ENCODE measurements around the gene TRMT2A. TPM values are rescaled to one million over a fixed set of nuclear protein-coding genes. Genes with fewer than 3 reads are reported as not detected.

The TRMT2A gene
- polyA plus RNA-seq, 1 of the 3 experiments (the other 2 are of a cell fraction) = 54.6 TPM

DNA sequence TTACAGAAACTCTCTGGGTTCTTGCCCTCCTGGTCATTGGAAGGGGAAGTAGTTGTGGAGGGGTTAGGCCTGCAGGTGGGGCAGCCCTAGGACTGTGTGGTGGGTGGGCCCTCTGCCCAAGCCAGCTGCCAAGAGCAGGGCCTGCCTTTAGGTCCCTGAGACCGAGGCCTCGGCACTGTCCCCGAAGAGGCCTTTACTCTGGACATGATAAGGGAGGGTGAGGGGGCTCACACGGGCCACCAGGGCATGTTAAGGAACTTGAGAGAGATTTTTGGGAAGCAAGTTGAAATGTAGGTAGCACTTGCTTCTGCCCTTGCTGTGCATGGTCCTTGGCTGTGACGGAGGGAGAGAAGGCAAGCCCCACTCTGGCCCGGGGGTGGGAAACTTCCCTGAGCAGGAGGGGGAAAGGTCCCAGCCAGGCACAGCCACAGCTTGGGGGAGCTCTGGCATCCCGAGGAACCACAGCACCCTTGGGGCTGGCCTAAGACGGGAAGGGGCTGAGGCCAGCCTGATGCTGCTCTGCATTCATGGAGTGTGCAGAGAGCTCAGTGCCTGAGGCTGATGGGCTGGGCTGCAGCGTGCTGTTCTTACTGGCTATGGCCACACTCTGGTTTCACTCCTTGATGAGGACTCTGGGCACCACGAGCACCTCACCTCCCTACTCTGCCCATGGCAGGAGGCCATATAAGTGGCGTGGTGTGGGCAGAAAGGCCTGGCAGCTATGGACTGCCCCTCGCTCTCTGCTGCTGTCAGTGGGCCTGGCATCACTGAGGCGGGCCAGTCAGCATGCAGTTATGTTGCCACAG is 8.9 kb downstream of the TRMT2A start:
- no peak overlapping the region for H3K4me2 ChIP-seq
- no peak overlapping the region for H3K27ac ChIP-seq (ENCODE audit: low read depth in 2 of 2, low read length in 1 of 2)
- H2AFZ ChIP-seq (ENCODE audit: low read depth) = no peak overlapping the region
- TF ChIP-seq FOXJ3 (CRISPR knock-in tag; IDR thresholded peaks at IDR 0.05) (no peak), GABPA (IDR thresholded peaks at IDR 0.05; ENCODE audit: low read depth) (no peak), RCOR1 (IDR thresholded peaks at IDR 0.05; ENCODE audit: low read length) (no peak), EZH2phosphoT487 (IDR thresholded peaks at IDR 0.05; ENCODE audit: borderline replicate concordance, low read depth) (no peak), NFIC (IDR thresholded peaks at IDR 0.05; ENCODE audit: borderline replicate concordance) (no peak), MXI1 (IDR thresholded peaks at IDR 0.05; ENCODE audit: low read depth, low read length) (no peak)
- TF ChIP-seq, protein P1, sequence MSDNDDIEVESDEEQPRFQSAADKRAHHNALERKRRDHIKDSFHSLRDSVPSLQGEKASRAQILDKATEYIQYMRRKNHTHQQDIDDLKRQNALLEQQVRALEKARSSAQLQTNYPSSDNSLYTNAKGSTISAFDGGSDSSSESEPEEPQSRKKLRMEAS (IDR thresholded peaks at IDR 0.05; ENCODE audit: low read depth) = no peak
- TF ChIP-seq, protein P2, sequence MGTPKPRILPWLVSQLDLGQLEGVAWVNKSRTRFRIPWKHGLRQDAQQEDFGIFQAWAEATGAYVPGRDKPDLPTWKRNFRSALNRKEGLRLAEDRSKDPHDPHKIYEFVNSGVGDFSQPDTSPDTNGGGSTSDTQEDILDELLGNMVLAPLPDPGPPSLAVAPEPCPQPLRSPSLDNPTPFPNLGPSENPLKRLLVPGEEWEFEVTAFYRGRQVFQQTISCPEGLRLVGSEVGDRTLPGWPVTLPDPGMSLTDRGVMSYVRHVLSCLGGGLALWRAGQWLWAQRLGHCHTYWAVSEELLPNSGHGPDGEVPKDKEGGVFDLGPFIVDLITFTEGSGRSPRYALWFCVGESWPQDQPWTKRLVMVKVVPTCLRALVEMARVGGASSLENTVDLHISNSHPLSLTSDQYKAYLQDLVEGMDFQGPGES (IDR thresholded peaks at IDR 0.05; ENCODE audit: low read depth, low read length) = no peak
- TF ChIP-seq, protein P3, sequence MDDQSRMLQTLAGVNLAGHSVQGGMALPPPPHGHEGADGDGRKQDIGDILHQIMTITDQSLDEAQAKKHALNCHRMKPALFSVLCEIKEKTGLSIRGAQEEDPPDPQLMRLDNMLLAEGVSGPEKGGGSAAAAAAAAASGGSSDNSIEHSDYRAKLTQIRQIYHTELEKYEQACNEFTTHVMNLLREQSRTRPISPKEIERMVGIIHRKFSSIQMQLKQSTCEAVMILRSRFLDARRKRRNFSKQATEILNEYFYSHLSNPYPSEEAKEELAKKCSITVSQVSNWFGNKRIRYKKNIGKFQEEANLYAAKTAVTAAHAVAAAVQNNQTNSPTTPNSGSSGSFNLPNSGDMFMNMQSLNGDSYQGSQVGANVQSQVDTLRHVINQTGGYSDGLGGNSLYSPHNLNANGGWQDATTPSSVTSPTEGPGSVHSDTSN (IDR thresholded peaks at IDR 0.05) = no peak
- 80% methylated on average over 6 of the region's 13 CpGs for WGBS (ENCODE audit: low lambda C conversion rate)
- no peaks in the 10 kb centered on the region; a peak in 1 of 4 replicates for H3K4me1 ChIP-seq (ENCODE audit: control insufficient read depth in 1 of 2, insufficient read depth in 2 of 2, low read depth in 1 of 2, low read length in 1 of 2)
- peaks cover 24 to 94% of the 10 kb centered on the region in 2 experiments for H3K36me3 ChIP-seq (replicated peaks in 1 of 2; ENCODE audit: control insufficient read depth in 1 of 2, insufficient read depth in 2 of 2, low read length in 1 of 2)
- no peak overlapping the region for H3K4me3 ChIP-seq (ENCODE audit: low read depth in 2 of 2, low read length in 1 of 2)
- peaks cover 22% of the 10 kb centered on the region for H3K79me2 ChIP-seq (ENCODE audit: insufficient read depth)
- CTCF ChIA-PET = interaction anchor here (0.9 kb wide), 1 partner anchor 21 kb away, joined by 3 read pairs; no protein-coding TSS in a partner anchor
- DNase-seq = no peak
- H3F3A ChIP-seq (replicated peaks; ENCODE audit: insufficient read depth) = peaks cover 16% of the 10 kb centered on the region
- no peaks in the 10 kb centered on the region for H3K27me3 ChIP-seq (ENCODE audit: insufficient read depth)
- peaks cover 22% of the 10 kb centered on the region; the same call in 1 of the 2 replicates for H4K20me1 ChIP-seq (ENCODE audit: insufficient read depth)
- POLR2A ChIA-PET = no interaction called here
- no peak overlapping the region for H3K9ac ChIP-seq
- no peaks in the 10 kb centered on the region for H3K9me2 ChIP-seq
- H3K9me3 ChIP-seq = no peaks in the 10 kb centered on the region

DNA sequence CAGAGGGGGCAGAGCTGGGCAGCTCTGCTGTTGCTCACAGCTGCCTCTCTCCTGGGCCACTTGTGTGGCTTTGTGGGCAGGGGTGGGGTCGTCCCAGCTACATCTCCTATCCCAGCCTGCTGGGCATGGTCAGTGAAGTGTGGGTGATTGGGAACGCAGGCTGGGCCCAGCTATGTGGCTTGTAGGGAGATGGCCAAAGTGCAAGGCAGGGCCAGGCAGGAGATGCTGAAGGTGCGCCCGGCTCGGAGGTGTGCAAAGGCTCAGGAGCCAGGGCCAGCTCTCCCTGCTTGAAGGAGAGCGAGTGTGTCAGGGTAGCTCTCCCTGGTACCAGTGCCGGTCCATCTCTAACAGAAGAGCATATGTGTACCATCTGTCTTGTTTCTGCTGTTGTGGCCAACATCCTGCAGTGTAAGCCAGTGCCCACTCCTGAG is 9.5 kb downstream of the TRMT2A start:
- Histone ChIP-seq H2AFZ (ENCODE audit: low read depth) (no peak overlapping the region), H3K4me1 (ENCODE audit: control insufficient read depth in 1 of 2, insufficient read depth in 2 of 2, low read depth in 1 of 2, low read length in 1 of 2) (no peaks in the 10 kb centered on the region; a peak in 1 of 4 replicates), H3K36me3 (replicated peaks in 1 of 2; ENCODE audit: control insufficient read depth in 1 of 2, insufficient read depth in 2 of 2, low read length in 1 of 2) (peaks cover 30 to 91% of the 10 kb centered on the region in 2 experiments), H3K4me3 (ENCODE audit: low read depth in 2 of 2, low read length in 1 of 2) (no peak overlapping the region), H3K79me2 (ENCODE audit: insufficient read depth) (peaks cover 28% of the 10 kb centered on the region), H3K27ac (ENCODE audit: low read depth in 2 of 2, low read length in 1 of 2) (no peak overlapping the region), H3K9me3 (no peaks in the 10 kb centered on the region), H3K4me2 (no peak overlapping the region), H3K9me2 (no peaks in the 10 kb centered on the region), H3K9ac (no peak overlapping the region), H4K20me1 (ENCODE audit: insufficient read depth) (peaks cover 22% of the 10 kb centered on the region; the same call in 1 of the 2 replicates), H3F3A (replicated peaks; ENCODE audit: insufficient read depth) (peaks cover 16% of the 10 kb centered on the region), H3K27me3 (ENCODE audit: insufficient read depth) (no peaks in the 10 kb centered on the region)
- ChIA-PET CTCF (no interaction called here), POLR2A (no interaction called here)
- TF ChIP-seq RAD21 (IDR thresholded peaks at IDR 0.05; ENCODE audit: low read length) (no peak), TAF1 (IDR thresholded peaks at IDR 0.05; ENCODE audit: borderline replicate concordance, low read depth, low read length) (no peak), FOSL2 (IDR thresholded peaks at IDR 0.05; ENCODE audit: borderline replicate concordance, low read depth) (no peak), GATA2 (CRISPR knock-in tag; IDR thresholded peaks at IDR 0.05) (no peak), RXRA (IDR thresholded peaks at IDR 0.05; ENCODE audit: borderline replicate concordance, low read depth) (no peak), TEAD4 (IDR thresholded peaks at IDR 0.05; ENCODE audit: borderline replicate concordance, insufficient read depth) (no peak), FOXJ3 (CRISPR knock-in tag; IDR thresholded peaks at IDR 0.05) (no peak), GABPA (IDR thresholded peaks at IDR 0.05; ENCODE audit: low read depth) (no peak), ELF1 (IDR thresholded peaks at IDR 0.05) (no peak)
- TF ChIP-seq, protein P4, sequence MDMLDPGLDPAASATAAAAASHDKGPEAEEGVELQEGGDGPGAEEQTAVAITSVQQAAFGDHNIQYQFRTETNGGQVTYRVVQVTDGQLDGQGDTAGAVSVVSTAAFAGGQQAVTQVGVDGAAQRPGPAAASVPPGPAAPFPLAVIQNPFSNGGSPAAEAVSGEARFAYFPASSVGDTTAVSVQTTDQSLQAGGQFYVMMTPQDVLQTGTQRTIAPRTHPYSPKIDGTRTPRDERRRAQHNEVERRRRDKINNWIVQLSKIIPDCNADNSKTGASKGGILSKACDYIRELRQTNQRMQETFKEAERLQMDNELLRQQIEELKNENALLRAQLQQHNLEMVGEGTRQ (IDR thresholded peaks at IDR 0.05; ENCODE audit: borderline replicate concordance, low read depth, low read length) = no peak
- TF ChIP-seq, protein P5, sequence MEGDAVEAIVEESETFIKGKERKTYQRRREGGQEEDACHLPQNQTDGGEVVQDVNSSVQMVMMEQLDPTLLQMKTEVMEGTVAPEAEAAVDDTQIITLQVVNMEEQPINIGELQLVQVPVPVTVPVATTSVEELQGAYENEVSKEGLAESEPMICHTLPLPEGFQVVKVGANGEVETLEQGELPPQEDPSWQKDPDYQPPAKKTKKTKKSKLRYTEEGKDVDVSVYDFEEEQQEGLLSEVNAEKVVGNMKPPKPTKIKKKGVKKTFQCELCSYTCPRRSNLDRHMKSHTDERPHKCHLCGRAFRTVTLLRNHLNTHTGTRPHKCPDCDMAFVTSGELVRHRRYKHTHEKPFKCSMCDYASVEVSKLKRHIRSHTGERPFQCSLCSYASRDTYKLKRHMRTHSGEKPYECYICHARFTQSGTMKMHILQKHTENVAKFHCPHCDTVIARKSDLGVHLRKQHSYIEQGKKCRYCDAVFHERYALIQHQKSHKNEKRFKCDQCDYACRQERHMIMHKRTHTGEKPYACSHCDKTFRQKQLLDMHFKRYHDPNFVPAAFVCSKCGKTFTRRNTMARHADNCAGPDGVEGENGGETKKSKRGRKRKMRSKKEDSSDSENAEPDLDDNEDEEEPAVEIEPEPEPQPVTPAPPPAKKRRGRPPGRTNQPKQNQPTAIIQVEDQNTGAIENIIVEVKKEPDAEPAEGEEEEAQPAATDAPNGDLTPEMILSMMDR (IDR thresholded peaks at IDR 0.05) = no peak
- TF ChIP-seq, protein P1 (IDR thresholded peaks at IDR 0.05; ENCODE audit: low read depth) = no peak
- DNase-seq = no peak
- WGBS (ENCODE audit: low lambda C conversion rate) = 100% methylated on average over 1 of the region's 7 CpGs

All from SK-N-SH (cell line).